HUES6 (cell line): Measurements from ENCODE around the gene PITHD1.
"Not testable (repeated sequence)": the region's sequence is repeated elsewhere in the genome, so short reads cannot be mapped to it uniquely, and the experiment has no call there.

ENCODE experiments used
- H3K27ac ChIP-seq: 2 replicates; pipeline ENCODE4 v1.7.0; 2013; ENCODE audit warnings: low read depth, mild to moderate bottlenecking, low read length, inconsistent platforms
- H3K27me3 ChIP-seq: 2 replicates; pipeline ENCODE4 v1.6.1; 2013; ENCODE audit warnings: low read length; ENCODE audit not compliant: control insufficient read depth, insufficient read depth
- H3K36me3 ChIP-seq: 2 replicates; pipeline ENCODE4 v1.6.1; 2013; ENCODE audit warnings: low read length; ENCODE audit not compliant: control insufficient read depth, insufficient read depth
- H3K4me1 ChIP-seq: 2 replicates; pipeline ENCODE4 v1.6.1; 2013; ENCODE audit warnings: low read length; ENCODE audit not compliant: control insufficient read depth, insufficient read depth
- H3K4me3 ChIP-seq: 2 replicates; pipeline ENCODE4 v1.5.1; 2013; ENCODE audit warnings: low read depth, low read length
- H3K9ac ChIP-seq: one replicate; pipeline ENCODE4 v1.6.1; 2013; ENCODE audit warnings: mild to moderate bottlenecking, low read length
- H3K9me3 ChIP-seq: 2 replicates; pipeline ENCODE4 v1.6.1; 2013; ENCODE audit warnings: low read depth, low read length; ENCODE audit not compliant: control insufficient read depth, insufficient read depth

Gene PITHD1

GRCh38 chr1:23800400-23801337 is 22.5 kb downstream of the PITHD1 start, which contains the start of gene GALE:
Gene GALE, minus strand, starts transcription at chr1:23800754. Its CDS starts 1,747 bp downstream, at chr1:23799007.
- peak within 1 kb of the TSS; percentile 39; the same call in 1 of the 2 replicates for H3K27ac ChIP-seq
- H3K9ac ChIP-seq: peak within 1 kb of the TSS; percentile 90
- H3K4me1 ChIP-seq: peaks cover 7% of the 10 kb centered on the region
- H3K27me3 ChIP-seq: peaks cover 8% of the 10 kb centered on the region; the same call in 1 of the 2 replicates
- peaks cover 32% of the 10 kb centered on the region for H3K36me3 ChIP-seq
- no peaks in the 10 kb centered on the region for H3K9me3 ChIP-seq
- H3K4me3 ChIP-seq: peak within 1 kb of the TSS; percentile 74

- H3K4me1 ChIP-seq: peaks cover 7% of the 10 kb centered on the region
- peak overlapping the region; percentile 74 for H3K4me3 ChIP-seq
- H3K27ac ChIP-seq: no peak overlapping the region
- H3K27me3 ChIP-seq: peaks cover 8% of the 10 kb centered on the region; the same call in 1 of the 2 replicates
- H3K36me3 ChIP-seq: peaks cover 27% of the 10 kb centered on the region
- peak overlapping the region; percentile 52 for H3K9ac ChIP-seq
- H3K9me3 ChIP-seq: no peaks in the 10 kb centered on the region
These were observed 23.1 kb downstream of the PITHD1 start for GRCh38 chr1:23801338-23801748.

GRCh38 chr1:23801876-23802275 is 23.7 kb downstream of the PITHD1 start:
- Histone ChIP-seq H3K4me3 (peak overlapping the region; percentile 74; the same call in 1 of the 2 replicates), H3K27ac (no peak overlapping the region), H3K9me3 (no peaks in the 10 kb centered on the region), H3K9ac (no peak overlapping the region), H3K27me3 (peaks cover 8% of the 10 kb centered on the region; the same call in 1 of the 2 replicates), H3K36me3 (peaks cover 21% of the 10 kb centered on the region), H3K4me1 (peaks cover 7% of the 10 kb centered on the region)

- H3K4me3 ChIP-seq, H3K9ac ChIP-seq, H3K4me1 ChIP-seq, H3K27ac ChIP-seq, H3K9me3 ChIP-seq, H3K27me3 ChIP-seq: not testable (repeated sequence)
- peaks cover 13% of the 10 kb centered on the region for H3K36me3 ChIP-seq
These were observed 24.7 kb downstream of the PITHD1 start for GRCh38 chr1:23802809-23803342.

GRCh38 chr1:23803674-23804073 is 25.5 kb downstream of the PITHD1 start:
- no peak overlapping the region for H3K27ac ChIP-seq
- H3K4me3 ChIP-seq: no peak overlapping the region
- H3K4me1 ChIP-seq: peaks cover 7% of the 10 kb centered on the region
- no peak overlapping the region for H3K9ac ChIP-seq
- H3K36me3 ChIP-seq: peaks cover 10% of the 10 kb centered on the region
- peaks cover 8% of the 10 kb centered on the region; the same call in 1 of the 2 replicates for H3K27me3 ChIP-seq
- H3K9me3 ChIP-seq: no peaks in the 10 kb centered on the region

- Histone ChIP-seq H3K4me3 (no peak overlapping the region), H3K27ac (no peak overlapping the region), H3K9ac (no peak overlapping the region), H3K36me3 (peaks cover 5% of the 10 kb centered on the region), H3K27me3 (peaks cover 8% of the 10 kb centered on the region; the same call in 1 of the 2 replicates), H3K9me3 (no peaks in the 10 kb centered on the region), H3K4me1 (peaks cover under 1% of the 10 kb centered on the region)
These were observed 26.1 kb downstream of the PITHD1 start for GRCh38 chr1:23804183-23804835.

GRCh38 chr1:23805025-23805424 is 26.8 kb downstream of the PITHD1 start:
- Histone ChIP-seq H3K9ac (no peak overlapping the region), H3K4me1 (no peaks in the 10 kb centered on the region), H3K27ac (no peak overlapping the region), H3K27me3 (peaks cover 8% of the 10 kb centered on the region; the same call in 1 of the 2 replicates), H3K9me3 (no peaks in the 10 kb centered on the region), H3K4me3 (no peak overlapping the region), H3K36me3 (peaks cover 5% of the 10 kb centered on the region)

- peaks cover 5% of the 10 kb centered on the region for H3K36me3 ChIP-seq
- no peak overlapping the region for H3K9ac ChIP-seq
These were observed 28.1 kb downstream of the PITHD1 start for GRCh38 chr1:23806280-23806679.

GRCh38 chr1:23807453-23807852 is 29.2 kb downstream of the PITHD1 start:
- 0 out of 2 replicates have a peak, but pooled peaks cover 4% of the 10 kb centered on the region for H3K4me1 ChIP-seq
- H3K9ac ChIP-seq: no peak overlapping the region
- H3K36me3 ChIP-seq: peaks cover 6% of the 10 kb centered on the region
- no peak overlapping the region for H3K4me3 ChIP-seq
- H3K9me3 ChIP-seq: no peaks in the 10 kb centered on the region
- H3K27ac ChIP-seq: no peak overlapping the region
- no peaks in the 10 kb centered on the region for H3K27me3 ChIP-seq

More at GRCh38 chr1:23806280-23806679, 28.1 kb downstream of the PITHD1 start:
- Histone ChIP-seq H3K4me3 (no peak overlapping the region), H3K4me1 (0 out of 2 replicates have a peak, but pooled peaks cover 4% of the 10 kb centered on the region), H3K27ac (no peak overlapping the region), H3K9me3 (no peaks in the 10 kb centered on the region), H3K27me3 (peaks cover 8% of the 10 kb centered on the region; the same call in 1 of the 2 replicates)

- H3K9me3 ChIP-seq: no peaks in the 10 kb centered on the region
- H3K4me3 ChIP-seq: no peak overlapping the region
- no peaks in the 10 kb centered on the region for H3K27me3 ChIP-seq
- H3K9ac ChIP-seq: no peak overlapping the region
- peaks cover 16% of the 10 kb centered on the region for H3K36me3 ChIP-seq
- H3K27ac ChIP-seq: no peak overlapping the region
- H3K4me1 ChIP-seq: 0 out of 2 replicates have a peak, but pooled peaks cover 4% of the 10 kb centered on the region
These were observed 31.5 kb downstream of the PITHD1 start for GRCh38 chr1:23809751-23810171.
